AG04449 (cell line): ENCODE data around the gene SLC13A2.

Experiments
- CTCF ChIA-PET: fragments of 350-600 bp; formaldehyde crosslinking; extraction: SDS; loops from one replicate; lab custom pipeline; 2021; ENCODE audit warnings: antibody characterized with exemption; lab: Yijun Ruan, JAX
- POLR2A ChIA-PET: fragments of 400-600, 350-600 bp; formaldehyde crosslinking; extraction: SDS; loops from one replicate; lab custom pipeline; 2020; ENCODE audit warnings: antibody characterized with exemption, inconsistent platforms; lab: Yijun Ruan, JAX
- DNase-seq: peaks from one replicate; pipeline ENCODE4 v3.0.0-alpha.2; 2010; ENCODE audit warnings: low read depth, low spot score
- H3K4me3 ChIP-seq: 2 replicates; pipeline ENCODE4 v1.5.1; 2011; ENCODE audit warnings: low read depth, mild to moderate bottlenecking, control low read depth, low read length
- TF ChIP-seq, protein P1 (sequence below): IDR thresholded peaks from one replicate; pipeline ENCODE4 v1.5.1; 2011; ENCODE audit warnings: mild to moderate bottlenecking, moderate library complexity, low read length, control low read depth, inconsistent platforms; ENCODE audit not compliant: insufficient read depth; ENCODE audit errors: missing control alignments

SLC13A2 gene

GRCh38 chr17:28488533-28489276 is 15.3 kb downstream of the SLC13A2 start:
- DNase-seq = no peak
- ChIA-PET POLR2A (no interaction called here), CTCF (interaction anchor here (1.0 to 16.3 kb wide), 4 partner anchors 8 to 49 kb away, joined by 3 to 258 read pairs (median 4); no protein-coding TSS in a partner anchor)
- no peak overlapping the region for H3K4me3 ChIP-seq
- TF ChIP-seq, protein P1, sequence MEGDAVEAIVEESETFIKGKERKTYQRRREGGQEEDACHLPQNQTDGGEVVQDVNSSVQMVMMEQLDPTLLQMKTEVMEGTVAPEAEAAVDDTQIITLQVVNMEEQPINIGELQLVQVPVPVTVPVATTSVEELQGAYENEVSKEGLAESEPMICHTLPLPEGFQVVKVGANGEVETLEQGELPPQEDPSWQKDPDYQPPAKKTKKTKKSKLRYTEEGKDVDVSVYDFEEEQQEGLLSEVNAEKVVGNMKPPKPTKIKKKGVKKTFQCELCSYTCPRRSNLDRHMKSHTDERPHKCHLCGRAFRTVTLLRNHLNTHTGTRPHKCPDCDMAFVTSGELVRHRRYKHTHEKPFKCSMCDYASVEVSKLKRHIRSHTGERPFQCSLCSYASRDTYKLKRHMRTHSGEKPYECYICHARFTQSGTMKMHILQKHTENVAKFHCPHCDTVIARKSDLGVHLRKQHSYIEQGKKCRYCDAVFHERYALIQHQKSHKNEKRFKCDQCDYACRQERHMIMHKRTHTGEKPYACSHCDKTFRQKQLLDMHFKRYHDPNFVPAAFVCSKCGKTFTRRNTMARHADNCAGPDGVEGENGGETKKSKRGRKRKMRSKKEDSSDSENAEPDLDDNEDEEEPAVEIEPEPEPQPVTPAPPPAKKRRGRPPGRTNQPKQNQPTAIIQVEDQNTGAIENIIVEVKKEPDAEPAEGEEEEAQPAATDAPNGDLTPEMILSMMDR = no peak

DNA sequence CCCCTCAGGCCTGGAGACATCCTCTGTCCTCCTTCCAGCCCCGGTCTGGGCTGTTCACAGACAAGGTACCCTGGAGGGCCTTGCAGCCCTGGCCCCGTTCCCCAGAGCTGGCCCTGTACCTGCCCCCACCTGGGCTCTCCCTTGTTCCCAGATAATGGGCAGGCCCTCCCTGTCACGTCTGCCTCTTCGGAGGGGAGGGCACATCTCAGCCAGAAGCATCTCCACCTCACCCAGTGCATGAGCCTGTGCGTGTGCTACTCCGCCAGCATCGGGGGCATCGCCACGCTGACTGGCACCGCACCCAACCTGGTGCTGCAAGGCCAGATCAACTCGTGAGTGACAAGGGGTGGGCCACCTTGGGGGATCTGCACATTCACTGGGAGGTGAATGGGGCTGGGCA is 17.8 kb downstream of the SLC13A2 start:
- POLR2A ChIA-PET = no interaction called here

GRCh38 chr17:28491860-28492259 is 18.4 kb downstream of the SLC13A2 start:
- no peak for DNase-seq
- no peak overlapping the region for H3K4me3 ChIP-seq
- ChIA-PET CTCF (interaction anchor here (1.2 to 16.3 kb wide), 4 partner anchors 14 to 121 kb away, joined by 4 to 258 read pairs (median 60); partner anchors contain the start of gene FOXN1), POLR2A (no interaction called here)
- TF ChIP-seq, protein P1 = no peak

More for the DNA sequence above, 17.8 kb downstream of the SLC13A2 start:
- H3K4me3 ChIP-seq = no peak overlapping the region
- TF ChIP-seq, protein P1 = no peak
- no peak for DNase-seq
- CTCF ChIA-PET = interaction anchor here (8.4 to 16.3 kb wide), 2 partner anchors 46 to 54 kb away, joined by 77 to 258 read pairs; no protein-coding TSS in a partner anchor

- H3K4me3 ChIP-seq = no peak overlapping the region
- ChIA-PET POLR2A (no interaction called here), CTCF (interaction anchor here (0.5 to 16.3 kb wide), 11 partner anchors 13 to 154 kb away, joined by 3 to 258 read pairs (median 4); partner anchors contain the start of gene FOXN1)
- no peak for DNase-seq
- TF ChIP-seq, protein P1 = no peak
Measured at GRCh38 chr17:28492352-28493310, 19.2 kb downstream of the SLC13A2 start.

DNA sequence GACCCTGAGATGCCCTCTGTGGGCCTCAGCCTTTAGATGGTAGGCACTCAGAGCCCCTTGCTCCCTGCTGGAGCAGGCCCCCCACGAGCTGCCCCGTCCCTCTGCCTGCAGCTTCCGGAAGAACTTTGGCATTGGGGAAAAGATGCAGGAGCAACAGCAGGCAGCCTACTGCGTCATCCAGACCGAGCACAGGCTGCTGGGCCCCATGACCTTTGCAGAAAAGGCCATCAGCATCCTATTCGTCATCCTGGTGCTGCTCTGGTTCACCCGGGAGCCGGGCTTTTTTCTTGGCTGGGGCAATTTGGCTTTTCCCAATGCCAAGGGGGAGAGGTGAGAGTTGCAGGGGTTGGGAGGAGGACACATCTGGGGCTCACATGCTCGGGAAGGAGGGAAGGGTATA is 20.0 kb downstream of the SLC13A2 start:
- TF ChIP-seq, protein P1 = no peak
- no peak for DNase-seq
- ChIA-PET POLR2A (no interaction called here), CTCF (interaction anchor here (0.9 to 16.3 kb wide), 13 partner anchors 9 to 124 kb away, joined by 3 to 258 read pairs (median 9); partner anchors contain the start of genes FOXN1 and SPAG5)
- H3K4me3 ChIP-seq = no peak overlapping the region
